GM12878 (cell line): ENCODE data around the gene LHFPL3. TPM values are rescaled to one million over a fixed set of nuclear protein-coding genes. Genes with fewer than 3 reads are reported as not detected.

Experiments used
- ATAC-seq: fragments of 200-7000 bp; cut with Tn5 transposase; 3 replicates; pipeline ENCODE4 v1.9.1; 2020; ENCODE audit warnings: mild to moderate bottlenecking, moderate library complexity
- BruUV-seq: library from RNA; stranded (reverse); fragments of 400-500 nt; replicated peaks from 2 replicates; lab custom pipeline; 2021; lab: Mats Ljungman, UMichigan
- CTCF ChIA-PET: fragments of 300-600 bp; sonication (Branson Sonifier 250); formaldehyde crosslinking; extraction: SDS; loops from one replicate; lab custom pipeline; 2021; ENCODE audit warnings: inconsistent platforms; lab: Yijun Ruan, JAX
- POLR2A ChIA-PET: fragments of 350-600 bp; formaldehyde crosslinking; extraction: SDS; loops from one replicate; lab custom pipeline; 2021; ENCODE audit warnings: inconsistent platforms; lab: Charles Lee
- RAD21 ChIA-PET: fragments of 300-600 bp; sonication (Branson Sonifier 250); formaldehyde crosslinking; loops from one replicate; lab custom pipeline; 2023; ENCODE audit warnings: antibody characterized with exemption; ENCODE audit not compliant: unreplicated experiment; lab: Charles Lee
- SMC1A ChIA-PET: fragments of 300-600 bp; sonication (Branson Sonifier 250); formaldehyde crosslinking; loops from one replicate; lab custom pipeline; 2023; ENCODE audit not compliant: unreplicated experiment, uncharacterized antibody; lab: Charles Lee
- DNase-seq: peaks from one replicate; pipeline ENCODE4 v3.0.0-alpha.2; 2011; ENCODE audit warnings: low read depth, low spot score
- FAIRE-seq: peaks from 3 replicates; lab custom pipeline; 2011; peaks lifted over from hg19 to GRCh38; lab: Jason Lieb, UNC
- H2AFZ ChIP-seq: 2 replicates; pipeline ENCODE4 v1.6.0; 2011; ENCODE audit warnings: low read depth, low read length, control low read depth; ENCODE audit not compliant: control insufficient read depth
- H3K27ac ChIP-seq: 2 replicates; pipeline ENCODE4 v1.5.1; 2011; ENCODE audit warnings: control low read depth; ENCODE audit not compliant: control insufficient read depth, insufficient read depth
- H3K27me3 ChIP-seq, 2 experiments: replicated peaks in 1 of 2; 2 replicates each; pipeline versions ENCODE4 v1.6.0 to v1.6.1; 2011; ENCODE audit warnings: low read length in 1 of 2; ENCODE audit not compliant: control insufficient read depth in 2 of 2, insufficient read depth in 2 of 2
- H3K36me3 ChIP-seq, 2 experiments: 2 replicates each; pipeline ENCODE4 v1.5.1; 2011; ENCODE audit warnings: low read length in 1 of 2; ENCODE audit not compliant: control insufficient read depth in 2 of 2, insufficient read depth in 2 of 2
- H3K4me1 ChIP-seq: 2 replicates; pipeline ENCODE4 v1.6.1; 2011; ENCODE audit warnings: mild to moderate bottlenecking, low read length, moderate library complexity, mixed read lengths; ENCODE audit not compliant: control insufficient read depth, insufficient read depth
- H3K4me2 ChIP-seq: 2 replicates; pipeline ENCODE4 v1.6.0; 2011; ENCODE audit warnings: control low read depth; ENCODE audit not compliant: control insufficient read depth, insufficient read depth
- H3K4me3 ChIP-seq: fragments of 200-600 bp; sonication (generic); 2 replicates; pipeline ENCODE4 v1.5.1; 2016
- H3K79me2 ChIP-seq: 2 replicates; pipeline ENCODE4 v1.6.0; 2011; ENCODE audit warnings: low read length; ENCODE audit not compliant: control insufficient read depth, insufficient read depth
- H3K9ac ChIP-seq: 2 replicates; pipeline ENCODE4 v1.8.0; 2011; ENCODE audit warnings: low read length, control low read depth, mixed read lengths; ENCODE audit not compliant: control insufficient read depth, insufficient read depth
- H3K9me3 ChIP-seq: replicated peaks from 3 replicates; pipeline ENCODE4 v1.5.1; 2011; ENCODE audit warnings: mild to moderate bottlenecking, low read length; ENCODE audit not compliant: control insufficient read depth, insufficient read depth
- H4K20me1 ChIP-seq: 2 replicates; pipeline ENCODE4 v1.6.0; 2011; ENCODE audit not compliant: control insufficient read depth, insufficient read depth
- CUX1 ChIP-seq: IDR thresholded peaks from 2 replicates; pipeline ENCODE4 v1.6.1; 2012; ENCODE audit warnings: improper control_type of control experiment, low read depth, low read length; ENCODE audit not compliant: insufficient replicate concordance
- EP300 ChIP-seq, 2 experiments: fragments of 150-350 bp in 1 of 2; IDR thresholded peaks; 2 replicates each; pipeline ENCODE4 v1.6.1; 2011 to 2012; ENCODE audit warnings: low read depth in 2 of 2, low read length in 2 of 2, borderline replicate concordance in 1 of 2, improper control_type of control experiment in 1 of 2, inconsistent platforms in 1 of 2; ENCODE audit not compliant: control insufficient read depth in 1 of 2
- HDGF ChIP-seq: fragments of 450-650 bp; IDR thresholded peaks from 2 replicates; pipeline ENCODE4 v1.6.1; 2016; ENCODE audit warnings: antibody characterized with exemption
- IRF3 ChIP-seq: fragments of 450-650 bp; IDR thresholded peaks from 2 replicates; pipeline ENCODE4 v1.6.1; 2014; ENCODE audit warnings: mild to moderate bottlenecking
- LARP7 ChIP-seq: fragments of 450-650 bp; IDR thresholded peaks from 2 replicates; pipeline ENCODE4 v1.6.1; 2017; ENCODE audit warnings: mild to moderate bottlenecking
- NBN ChIP-seq: fragments of 450-650 bp; IDR thresholded peaks from 2 replicates; pipeline ENCODE4 v1.6.1; 2016
- REST ChIP-seq: IDR thresholded peaks from 2 replicates; pipeline ENCODE4 v1.6.1; 2012; ENCODE audit warnings: mild to moderate bottlenecking, low read depth, low read length
- SMAD5 ChIP-seq: IDR thresholded peaks from 2 replicates; pipeline ENCODE4 v1.6.1; 2016; ENCODE audit warnings: antibody characterized with exemption, low read depth
- TBL1XR1 ChIP-seq: IDR thresholded peaks from 2 replicates; pipeline ENCODE4 v1.6.1; 2012; ENCODE audit warnings: low read depth, low read length, improper control_type of control experiment
- WRNIP1 ChIP-seq: IDR thresholded peaks from 2 replicates; pipeline ENCODE4 v1.6.1; 2011; ENCODE audit warnings: low read depth, low read length, improper control_type of control experiment, borderline replicate concordance
- WGBS: methylation state at CpG from one replicate; pipeline ENCODE4 v1.1.6; 2016; ENCODE audit warnings: low lambda C conversion rate; ENCODE audit not compliant: insufficient replicate concordance, insufficient coverage; ENCODE audit errors: missing lambda C conversion rate; 5-methylcytosine and 5-hydroxymethylcytosine counted together
- in situ Hi-C: fragments of 300-500 bp; cut with MboI; formaldehyde crosslinking; loops from 9 replicates; pipeline ENCODE4 v1.14.3; 2018; ENCODE audit warnings: mixed read lengths
- intact Hi-C: fragments of 100-400 bp; cut with micrococcal nuclease; formaldehyde crosslinking; loops from one replicate; pipeline ENCODE4 v1.14.2; 2022; ENCODE audit not compliant: unreplicated experiment
- polyA plus RNA-seq, 11 experiments: library from polyadenylated mRNA; depleted of rRNA in 4 of 11; unstranded in 6 of 11; stranded (reverse) in 5 of 11; fragments of >200 nt; fragmentation: Nextera tagmentation in 4 of 11; fragmentation: Illumina TruSeq in 1 of 11; extraction: Ambion mirVana in 4 of 11; extraction: Trizol in 1 of 11; gene quantifications; 1 replicate in 1 of 11; 2 replicates in 10 of 11; pipeline versions ENCODE4 v1.2.1 to v1.2.3, GENCODE V29; 2011 to 2016; ENCODE audit warnings: inconsistent platforms in 2 of 11, missing spikeins in 2 of 11, low read depth in 1 of 11
- total RNA-seq, 4 experiments: library from RNA; depleted of rRNA in 3 of 4; stranded (reverse); fragments of >200 nt in 3 of 4; fragmentation: Illumina TruSeq in 1 of 4; extraction: Trizol in 1 of 4; gene quantifications; 2 replicates each; pipeline versions ENCODE4 v1.2.1 to v1.2.3, GENCODE V29; 2013 to 2021

LHFPL3 gene
- total and polyA plus RNA-seq, 10 of the 15 experiments (the other 5 are each of a cell fraction or from before 2014, with no cell fraction given), result 0.09 TPM; not detected in 9

- TF ChIP-seq SMAD5, result no peak
These were observed 444.3 kb downstream of the LHFPL3 start (continued) for GRCh38 chr7:104772405-104773345.

- no TSS peak for BruUV-seq
- Histone ChIP-seq H2AFZ (no peak overlapping the region), H3K4me3 (no peak overlapping the region), H3K79me2 (no peaks in the 10 kb centered on the region), H3K36me3 (no peaks in the 10 kb centered on the region), H3K4me1 (no peaks in the 10 kb centered on the region), H3K27ac (no peak overlapping the region), H3K4me2 (no peak overlapping the region), H3K9me3 (no peaks in the 10 kb centered on the region), H4K20me1 (no peaks in the 10 kb centered on the region), H3K9ac (no peak overlapping the region), H3K27me3 (no peaks in the 10 kb centered on the region)
- DNase-seq (no peak), ATAC-seq (no peak), FAIRE-seq (no peak)
- WGBS, result 43% methylated on average over 5 of the region's 5 CpGs
- intact Hi-C loops, result no loop called here
- ChIA-PET RAD21 (no interaction called here), CTCF (no interaction called here), SMC1A (no interaction called here), POLR2A (no interaction called here)
- in situ Hi-C loops, result no loop called here
- no peak for TF ChIP-seq NBN
- TF ChIP-seq REST, result no peak
- no peak for TF ChIP-seq IRF3
- TF ChIP-seq CUX1, result no peak
- no peak for TF ChIP-seq WRNIP1
- no peak for TF ChIP-seq HDGF
- TF ChIP-seq LARP7, result no peak
- no peak for TF ChIP-seq TBL1XR1
- no peak for TF ChIP-seq EP300 (IDR thresholded peaks at IDR 0.05; ENCODE audit: borderline replicate concordance in 1 of 2, control insufficient read depth in 1 of 2, low read depth in 2 of 2, low read length in 2 of 2)
These were observed 445.4 kb downstream of the LHFPL3 start for GRCh38 chr7:104773796-104774195.
